ENCODE data around the gene SMAD3. TPM values are rescaled to one million over a fixed set of nuclear protein-coding genes. Genes with fewer than 3 reads are reported as not detected.

Gene SMAD3
- total RNA-seq, 1 experiment from 2014 or later: 99.5 TPM

DNA sequence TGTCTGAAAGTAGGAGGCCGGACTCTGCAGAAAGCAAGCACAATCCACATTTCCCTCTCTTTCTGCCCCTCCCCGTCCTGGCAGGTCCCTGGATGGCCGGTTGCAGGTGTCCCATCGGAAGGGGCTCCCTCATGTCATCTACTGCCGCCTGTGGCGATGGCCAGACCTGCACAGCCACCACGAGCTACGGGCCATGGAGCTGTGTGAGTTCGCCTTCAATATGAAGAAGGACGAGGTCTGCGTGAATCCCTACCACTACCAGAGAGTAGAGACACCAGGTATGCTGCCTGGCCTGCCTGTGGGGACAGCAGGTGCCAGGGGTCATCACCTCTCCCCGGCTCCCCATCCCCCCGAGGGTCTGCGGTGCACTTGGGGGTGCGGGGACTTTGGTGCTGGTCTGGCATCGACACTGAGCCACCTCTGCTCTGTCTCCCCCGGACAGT is 99.4 kb downstream of the SMAD3 start:
- no peak for TF ChIP-seq EZH2 (IDR thresholded peaks at IDR 0.05; ENCODE audit: low read depth)
- intact Hi-C loops (cut with micrococcal nuclease; ENCODE audit: unreplicated experiment): no loop called here
- H3K9me3 ChIP-seq (ENCODE audit: insufficient read depth, low read depth): no peaks in the 10 kb centered on the region
- DNase-seq: no peak
- H3K4me1 ChIP-seq (replicated peaks; ENCODE audit: insufficient read depth): peaks cover 14% of the 10 kb centered on the region
- H3K4me2 ChIP-seq: no peak overlapping the region
- H2AFZ ChIP-seq: no peak overlapping the region
- peaks cover 6% of the 10 kb centered on the region; the same call in 1 of the 2 replicates for H4K20me1 ChIP-seq (ENCODE audit: insufficient read depth)
- H3F3A ChIP-seq (ENCODE audit: insufficient read depth, low read depth): peaks cover 18% of the 10 kb centered on the region; the same call in 1 of the 2 replicates
- BruUV-seq (replicated peaks): no TSS peak
- H3K27ac ChIP-seq: no peak overlapping the region
- H3K9me2 ChIP-seq (ENCODE audit: insufficient read depth): no peaks in the 10 kb centered on the region
- ChIA-PET CTCF (no interaction called here), POLR2A (ENCODE audit: unreplicated experiment) (interaction anchor here (0.6 kb wide), 1 partner anchor 59 kb away, joined by 3 read pairs; no protein-coding TSS in a partner anchor)
- no peak overlapping the region for H3K4me3 ChIP-seq
- H3K36me3 ChIP-seq (ENCODE audit: low read depth): no peaks in the 10 kb centered on the region; the same call in none of the 2 replicates
- H3K27me3 ChIP-seq (ENCODE audit: insufficient read depth, low read depth): no peaks in the 10 kb centered on the region
- H3K79me2 ChIP-seq (ENCODE audit: low read depth): peaks cover 58% of the 10 kb centered on the region

DNA sequence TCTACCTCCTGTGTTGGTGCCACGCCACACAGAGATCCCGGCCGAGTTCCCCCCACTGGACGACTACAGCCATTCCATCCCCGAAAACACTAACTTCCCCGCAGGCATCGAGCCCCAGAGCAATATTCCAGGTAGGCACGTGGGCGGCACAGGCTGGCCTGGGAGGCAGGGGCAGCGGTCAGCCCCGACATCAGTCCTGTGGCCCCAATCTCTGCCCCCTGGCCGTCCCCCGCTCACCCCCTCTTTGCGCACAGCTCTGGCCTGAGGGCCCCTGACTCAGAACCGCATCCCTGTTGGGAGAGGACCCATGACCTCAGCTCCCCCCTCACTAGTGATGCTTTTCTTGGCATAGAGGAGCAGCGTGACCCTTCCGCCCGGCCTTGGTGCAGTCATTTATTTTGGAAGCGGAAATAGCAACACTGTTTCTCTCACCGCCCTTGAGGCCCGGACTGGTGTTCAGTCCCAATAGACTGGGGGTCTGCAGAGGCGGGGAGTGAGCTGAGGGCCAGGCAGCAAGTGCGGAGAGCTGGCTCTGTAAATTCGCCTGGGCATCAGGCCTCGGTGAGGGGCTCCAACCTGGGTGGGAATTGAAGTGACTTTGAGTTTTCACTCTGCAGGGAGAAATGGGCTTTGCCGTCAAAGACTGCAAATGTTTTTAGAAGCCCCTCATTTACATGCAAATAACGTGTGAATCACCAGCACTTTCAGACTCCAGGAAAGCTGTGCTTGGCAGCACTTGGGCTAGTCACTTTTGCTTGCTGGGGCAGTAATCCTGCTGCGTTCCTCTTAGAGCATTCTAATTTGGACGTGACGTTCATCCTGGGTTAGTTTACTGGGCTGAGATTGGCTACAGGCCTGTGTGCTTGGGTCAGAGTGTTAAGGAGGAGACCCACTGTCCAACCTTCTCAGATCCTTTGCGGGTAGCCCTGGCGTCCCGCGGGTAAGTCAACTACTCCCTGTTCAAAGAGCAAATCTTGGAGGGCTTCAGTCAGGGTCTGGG is 100.2 kb downstream of the SMAD3 start:
- Histone ChIP-seq H3K27me3 (ENCODE audit: insufficient read depth, low read depth) (no peaks in the 10 kb centered on the region), H3K9me3 (ENCODE audit: insufficient read depth, low read depth) (no peaks in the 10 kb centered on the region), H3K79me2 (ENCODE audit: low read depth) (peaks cover 55% of the 10 kb centered on the region), H2AFZ (no peak overlapping the region), H4K20me1 (ENCODE audit: insufficient read depth) (peaks cover 6% of the 10 kb centered on the region; the same call in 1 of the 2 replicates), H3K27ac (no peak overlapping the region), H3K4me1 (replicated peaks; ENCODE audit: insufficient read depth) (peaks cover 14% of the 10 kb centered on the region), H3K4me3 (no peak overlapping the region), H3K4me2 (no peak overlapping the region), H3F3A (ENCODE audit: insufficient read depth, low read depth) (peaks cover 23% of the 10 kb centered on the region; the same call in 1 of the 2 replicates), H3K36me3 (ENCODE audit: low read depth) (peaks cover 2% of the 10 kb centered on the region), H3K9me2 (ENCODE audit: insufficient read depth) (no peaks in the 10 kb centered on the region)
- DNase-seq: no peak
- intact Hi-C loops (cut with micrococcal nuclease; ENCODE audit: unreplicated experiment): no loop called here
- ChIA-PET CTCF (no interaction called here), POLR2A (ENCODE audit: unreplicated experiment) (interaction anchor here (0.6 kb wide), 1 partner anchor 60 kb away, joined by 3 read pairs; no protein-coding TSS in a partner anchor)
- BruUV-seq (replicated peaks): no TSS peak
- TF ChIP-seq CTCF (conservative IDR thresholded peaks at IDR 0.05) (no peak), EZH2 (IDR thresholded peaks at IDR 0.05; ENCODE audit: low read depth) (no peak)

DNA sequence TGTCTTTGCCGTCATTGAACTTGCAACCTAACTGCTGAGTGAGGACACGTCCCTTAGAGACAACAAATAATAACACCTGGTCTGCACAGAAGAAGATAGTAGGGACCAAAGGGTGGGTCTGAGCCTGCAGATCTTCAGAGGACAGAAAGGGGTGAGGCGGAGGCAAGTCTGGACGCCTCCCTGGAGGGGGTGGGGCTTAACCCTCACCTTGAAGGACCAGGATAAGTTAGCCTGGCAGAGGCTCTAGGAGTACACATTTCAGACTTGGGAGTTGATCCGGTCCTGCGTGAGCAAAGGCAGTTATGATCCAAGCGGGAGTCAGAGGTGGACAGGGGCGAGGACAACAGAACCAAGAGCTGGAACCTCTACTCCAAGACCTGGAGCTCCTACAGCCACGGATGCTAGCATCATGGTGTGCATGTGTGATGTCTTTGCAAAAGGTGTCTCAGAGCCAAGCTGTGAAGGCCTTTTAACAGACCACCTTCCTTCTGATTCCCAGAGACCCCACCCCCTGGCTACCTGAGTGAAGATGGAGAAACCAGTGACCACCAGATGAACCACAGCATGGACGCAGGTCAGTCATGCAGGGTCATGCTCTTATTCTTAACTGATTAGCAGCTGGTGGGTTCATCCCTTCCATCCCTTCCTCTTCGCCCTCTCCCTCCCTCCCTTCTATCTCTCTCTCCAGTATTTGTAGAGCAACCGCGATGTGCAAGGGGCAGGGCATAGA is 101.0 kb downstream of the SMAD3 start:
- Histone ChIP-seq H3K9me2 (ENCODE audit: insufficient read depth) (no peaks in the 10 kb centered on the region), H3K4me3 (no peak overlapping the region), H3K36me3 (ENCODE audit: low read depth) (peaks cover 11% of the 10 kb centered on the region), H3K4me1 (replicated peaks; ENCODE audit: insufficient read depth) (peaks cover 6% of the 10 kb centered on the region), H4K20me1 (ENCODE audit: insufficient read depth) (no peaks in the 10 kb centered on the region; the same call in 1 of the 2 replicates), H2AFZ (no peak overlapping the region), H3F3A (ENCODE audit: insufficient read depth, low read depth) (peaks cover 22% of the 10 kb centered on the region; the same call in 1 of the 2 replicates), H3K27ac (no peak overlapping the region), H3K27me3 (ENCODE audit: insufficient read depth, low read depth) (no peaks in the 10 kb centered on the region), H3K4me2 (no peak overlapping the region), H3K79me2 (ENCODE audit: low read depth) (peaks cover 55% of the 10 kb centered on the region), H3K9me3 (ENCODE audit: insufficient read depth, low read depth) (no peaks in the 10 kb centered on the region)
- CTCF ChIA-PET: no interaction called here
- POLR2A ChIA-PET (ENCODE audit: unreplicated experiment): no interaction called here
- no peak for DNase-seq
- BruUV-seq (replicated peaks): no TSS peak
- no peak for TF ChIP-seq CTCF (conservative IDR thresholded peaks at IDR 0.05)
- no peak for TF ChIP-seq EZH2 (IDR thresholded peaks at IDR 0.05; ENCODE audit: low read depth)
- intact Hi-C loops (cut with micrococcal nuclease; ENCODE audit: unreplicated experiment): no loop called here

All from PC-9 (cell line).